ENCODE data around the gene FARP2. TPM values are rescaled to one million over a fixed set of nuclear protein-coding genes. Genes with fewer than 3 reads are reported as not detected.

Gene FARP2
- total RNA-seq, 1 donor from 2014 or later: 31.8 TPM

GRCh38 chr2:241478166-241478565 lies 122.1 kb downstream of the FARP2 start:
- no peak for TF ChIP-seq CTCF (IDR thresholded peaks at IDR 0.05; ENCODE audit: insufficient read depth, low read length, poor library complexity, severe bottlenecking)
- Histone ChIP-seq H3K4me3 (ENCODE audit: low read depth, low read length) (no peak overlapping the region), H3K36me3 (ENCODE audit: control insufficient read depth, insufficient read depth, low read length) (no peaks in the 10 kb centered on the region), H3K27me3 (ENCODE audit: control insufficient read depth, insufficient read depth, low read length) (no peaks in the 10 kb centered on the region)
- no peak for DNase-seq (ENCODE audit: low read depth)

DNA sequence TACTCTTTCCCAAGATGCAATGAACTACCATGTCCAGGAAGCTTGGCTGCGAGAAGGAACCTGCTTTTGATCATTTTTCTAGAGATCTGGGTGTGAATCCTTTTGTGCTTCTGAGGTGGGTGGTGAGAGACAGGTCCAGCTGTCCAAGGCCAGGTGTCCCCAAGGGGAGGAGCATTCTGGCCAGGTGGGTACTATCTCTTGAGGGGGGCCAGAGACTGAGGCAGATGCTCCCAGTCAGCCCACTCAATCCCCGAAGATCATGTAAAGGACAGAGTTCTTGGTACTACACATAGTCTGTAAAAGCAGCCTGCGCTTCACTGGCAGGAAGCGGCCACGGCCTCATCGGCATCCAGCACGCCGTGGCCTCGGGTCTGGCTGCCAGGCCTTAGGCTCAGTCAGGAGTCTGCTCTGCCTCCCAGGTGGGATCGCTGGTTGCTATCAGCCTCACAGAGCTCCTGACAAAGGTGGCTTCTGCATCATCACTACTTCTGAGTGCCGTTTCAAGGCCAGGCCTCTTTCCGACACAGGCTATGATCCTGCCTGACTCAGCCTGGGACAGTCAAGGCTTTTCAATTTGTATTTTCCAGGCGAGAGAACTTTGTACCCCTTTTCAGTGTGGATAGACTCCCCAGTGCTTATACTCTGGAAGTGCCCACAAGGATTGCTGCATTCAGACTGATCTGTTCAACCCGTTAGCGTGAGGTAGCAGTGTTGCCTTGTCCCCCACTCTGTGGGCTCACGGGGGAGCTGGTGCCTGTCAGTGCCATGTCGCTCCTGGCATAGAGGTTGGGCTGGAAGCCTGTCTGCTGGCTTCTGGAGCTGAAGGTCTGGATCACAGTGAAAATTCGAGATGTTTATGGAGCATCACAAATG lies 123.2 kb downstream of the FARP2 start:
- TF ChIP-seq CTCF (IDR thresholded peaks at IDR 0.05; ENCODE audit: insufficient read depth, low read length, poor library complexity, severe bottlenecking): no peak
- Histone ChIP-seq H3K36me3 (ENCODE audit: control insufficient read depth, insufficient read depth, low read length) (no peaks in the 10 kb centered on the region), H3K27me3 (ENCODE audit: control insufficient read depth, insufficient read depth, low read length) (no peaks in the 10 kb centered on the region), H3K4me3 (ENCODE audit: low read depth, low read length) (no peak overlapping the region)
- no peak for DNase-seq (ENCODE audit: low read depth)

GRCh38 chr2:241481687-241482086 lies 125.6 kb downstream of the FARP2 start:
- TF ChIP-seq CTCF (IDR thresholded peaks at IDR 0.05; ENCODE audit: insufficient read depth, low read length, poor library complexity, severe bottlenecking): no peak
- H3K36me3 ChIP-seq (ENCODE audit: control insufficient read depth, insufficient read depth, low read length): no peaks in the 10 kb centered on the region
- DNase-seq (ENCODE audit: low read depth): no peak
- no peak overlapping the region for H3K4me3 ChIP-seq (ENCODE audit: low read depth, low read length)
- H3K27me3 ChIP-seq (ENCODE audit: control insufficient read depth, insufficient read depth, low read length): no peaks in the 10 kb centered on the region

DNA sequence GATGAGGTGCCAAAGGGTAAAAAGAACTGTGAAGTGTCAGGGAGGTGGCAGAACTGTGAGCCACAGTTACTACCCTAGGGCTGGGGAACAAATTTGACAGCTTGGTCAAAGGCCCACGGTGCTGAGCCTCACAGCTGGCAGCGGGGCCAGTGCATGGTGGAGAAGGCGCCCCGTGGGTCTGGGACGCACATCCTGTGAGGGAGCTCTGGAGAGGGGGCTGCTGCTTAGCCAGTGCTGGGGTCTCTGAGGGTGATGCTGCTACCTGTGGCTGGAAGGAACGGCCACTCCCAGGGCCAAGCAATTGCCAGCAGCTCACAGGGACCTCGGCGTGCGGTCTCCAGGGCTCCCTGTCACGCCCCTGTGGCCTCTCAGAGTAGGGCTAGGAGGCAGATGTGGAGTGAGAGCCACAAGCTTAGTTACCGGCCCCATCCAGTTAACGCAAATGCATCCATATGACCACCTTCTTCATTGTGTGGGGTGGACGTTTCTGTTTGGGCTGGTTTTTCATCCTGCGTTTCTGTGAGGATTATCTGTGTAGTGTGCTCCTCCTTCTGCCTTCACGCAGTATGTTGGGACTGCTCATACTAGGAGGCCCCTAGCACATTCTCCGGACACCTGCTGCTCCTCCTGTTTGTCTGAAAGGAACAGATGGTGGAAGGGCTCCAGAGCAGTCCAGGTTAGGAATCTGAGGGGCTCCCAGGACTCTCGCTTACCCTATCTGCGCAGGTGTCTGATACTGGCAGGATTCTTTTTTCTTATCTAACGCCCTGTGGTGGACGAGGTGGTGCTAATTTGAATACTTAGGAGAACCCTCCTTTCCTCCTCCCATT lies 126.3 kb downstream of the FARP2 start:
- Histone ChIP-seq H3K27me3 (ENCODE audit: control insufficient read depth, insufficient read depth, low read length) (no peaks in the 10 kb centered on the region), H3K36me3 (ENCODE audit: control insufficient read depth, insufficient read depth, low read length) (no peaks in the 10 kb centered on the region), H3K4me3 (ENCODE audit: low read depth, low read length) (no peak overlapping the region)
- no peak for DNase-seq (ENCODE audit: low read depth)
- TF ChIP-seq CTCF (IDR thresholded peaks at IDR 0.05; ENCODE audit: insufficient read depth, low read length, poor library complexity, severe bottlenecking): no peak

DNA sequence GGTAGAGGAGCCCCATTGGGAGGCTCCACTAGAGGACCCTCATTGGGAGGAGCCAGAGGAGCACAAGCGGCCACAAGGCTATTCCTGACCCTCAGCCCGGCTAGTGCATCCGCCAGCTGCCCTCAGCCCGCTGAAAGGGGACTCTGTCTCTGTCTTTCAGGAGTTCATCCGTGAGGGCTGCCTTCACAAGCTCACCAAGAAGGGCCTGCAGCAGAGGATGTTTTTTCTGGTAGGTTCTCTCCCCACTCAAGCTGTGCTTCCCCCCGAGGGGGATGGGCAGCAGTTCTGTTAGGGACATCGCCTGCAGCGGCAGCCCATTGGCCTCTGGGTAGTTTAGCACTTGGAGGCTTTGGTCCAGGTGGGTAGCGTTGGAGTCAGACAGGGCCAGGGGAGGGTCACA lies 127.2 kb downstream of the FARP2 start:
- Histone ChIP-seq H3K27me3 (ENCODE audit: control insufficient read depth, insufficient read depth, low read length) (no peaks in the 10 kb centered on the region), H3K36me3 (ENCODE audit: control insufficient read depth, insufficient read depth, low read length) (no peaks in the 10 kb centered on the region), H3K4me3 (ENCODE audit: low read depth, low read length) (no peak overlapping the region)
- TF ChIP-seq CTCF (IDR thresholded peaks at IDR 0.05; ENCODE audit: insufficient read depth, low read length, poor library complexity, severe bottlenecking): no peak
- DNase-seq (ENCODE audit: low read depth): no peak

Measured in kidney epithelial cell (primary cell).